GM23338 (cell line): ENCODE data around the gene TIMM44. TPM values are rescaled to one million over a fixed set of nuclear protein-coding genes. Genes with fewer than 3 reads are reported as not detected.
"Not testable (repeated sequence)": the region's sequence is repeated elsewhere in the genome, so short reads cannot be mapped to it uniquely, and the experiment has no call there.

Source experiments
- ATAC-seq: fragments of 200-7000 bp; cut with Tn5 transposase; 3 replicates; pipeline ENCODE4 v1.9.1; 2020
- DNase-seq: peaks from one replicate; pipeline ENCODE4 v3.0.0-alpha.2; 2015; ENCODE audit warnings: low spot score
- H2AFZ ChIP-seq: fragments of 200-600 bp; sonication (generic); 2 replicates; pipeline ENCODE4 v1.8.0; 2016; ENCODE audit warnings: antibody characterized with exemption, mild to moderate bottlenecking, moderate library complexity
- H3F3A ChIP-seq: fragments of 200-600 bp; sonication (generic); replicated peaks from 2 replicates; pipeline ENCODE4 v1.8.0; 2017; ENCODE audit warnings: antibody characterized with exemption, mixed run types, low read depth
- H3K27ac ChIP-seq: fragments of 200-600 bp; sonication (generic); 2 replicates; pipeline ENCODE4 v1.6.1; 2016; ENCODE audit warnings: low read depth
- H3K27me3 ChIP-seq: fragments of 200-600 bp; sonication (generic); 2 replicates; pipeline ENCODE4 v1.8.0; 2016; ENCODE audit warnings: mild to moderate bottlenecking, mixed run types, moderate library complexity; ENCODE audit not compliant: insufficient read depth
- H3K36me3 ChIP-seq: fragments of 200-600 bp; sonication (generic); 2 replicates; pipeline ENCODE4 v1.8.0; 2016; ENCODE audit warnings: mild to moderate bottlenecking; ENCODE audit not compliant: insufficient read depth
- H3K4me1 ChIP-seq: fragments of 200-600 bp; sonication (generic); 2 replicates; pipeline ENCODE4 v1.8.0; 2016; ENCODE audit warnings: mild to moderate bottlenecking, moderate library complexity; ENCODE audit not compliant: insufficient read depth
- H3K4me2 ChIP-seq: fragments of 200-600 bp; sonication (generic); 2 replicates; pipeline ENCODE4 v1.7.1; 2017; ENCODE audit warnings: mixed run types
- H3K4me3 ChIP-seq: fragments of 200-600 bp; sonication (generic); 2 replicates; pipeline ENCODE4 v1.6.1; 2016; ENCODE audit warnings: mixed run types
- H3K79me2 ChIP-seq: fragments of 200-600 bp; sonication (generic); replicated peaks from 2 replicates; pipeline ENCODE4 v1.8.0; 2017; ENCODE audit warnings: mild to moderate bottlenecking; ENCODE audit not compliant: insufficient read depth
- H3K9me2 ChIP-seq: fragments of 200-600 bp; sonication (generic); 2 replicates; pipeline ENCODE4 v1.8.0; 2017; ENCODE audit not compliant: insufficient read depth
- H4K20me1 ChIP-seq: fragments of 200-600 bp; sonication (generic); replicated peaks from 2 replicates; pipeline ENCODE4 v1.8.0; 2017; ENCODE audit warnings: mild to moderate bottlenecking; ENCODE audit not compliant: insufficient read depth
- H3K27ac Mint-ChIP-seq: 2 replicates; pipeline ENCODE4 v1.8.0; 2020; ENCODE audit warnings: inconsistent platforms, mild to moderate bottlenecking, moderate library complexity, mixed read lengths
- H3K27me3 Mint-ChIP-seq: 3 replicates; pipeline ENCODE4 v1.8.0; 2022; ENCODE audit warnings: low read depth, mild to moderate bottlenecking, moderate library complexity, mixed read lengths, inconsistent platforms; ENCODE audit not compliant: insufficient read depth, poor library complexity
- H3K36me3 Mint-ChIP-seq: 3 replicates; pipeline ENCODE4 v1.8.0; 2021; ENCODE audit warnings: low read depth, mild to moderate bottlenecking, inconsistent platforms, moderate library complexity, mixed read lengths
- H3K4me1 Mint-ChIP-seq: 3 replicates; pipeline ENCODE4 v1.8.0; 2020; ENCODE audit warnings: mild to moderate bottlenecking, inconsistent platforms, mixed read lengths
- H3K4me3 Mint-ChIP-seq: 3 replicates; pipeline ENCODE4 v1.8.0; 2021; ENCODE audit warnings: moderate library complexity, mild to moderate bottlenecking, inconsistent platforms, mixed read lengths
- H3K9me3 Mint-ChIP-seq: 3 replicates; pipeline ENCODE4 v1.8.0; 2020; ENCODE audit warnings: moderate library complexity, mild to moderate bottlenecking, inconsistent platforms, mixed read lengths
- CTCF ChIP-seq, 2 experiments: fragments of 200-600 bp in 1 of 2; sonication (generic) in 1 of 2; conservative IDR thresholded peaks; 2 replicates each; pipeline versions ENCODE4 v1.5.1 to v1.6.1; 2016 to 2017; ENCODE audit warnings: antibody characterized with exemption in 2 of 2, low read depth in 2 of 2, mild to moderate bottlenecking in 2 of 2, moderate library complexity in 1 of 2
- polyA plus RNA-seq: library from polyadenylated mRNA; unstranded; fragments of >200 nt; fragmentation: Nextera tagmentation; extraction: Ambion mirVana; gene quantifications from 2 replicates; pipeline ENCODE4 v1.2.1, GENCODE V29; 2016
- total RNA-seq: library from RNA; depleted of rRNA; stranded (reverse); fragments of >200 nt; shearing (Covaris generic); gene quantifications from 2 replicates; pipeline ENCODE4 v1.2.3, GENCODE V29; 2014
- TF ChIP-seq, protein P1 (sequence below): fragments of 250-450 bp; sonication (Bioruptor Pico); IDR thresholded peaks from 2 replicates; pipeline ENCODE4 v1.5.0; 2020; ENCODE audit warnings: mild to moderate bottlenecking, moderate library complexity

TIMM44 gene
- total and polyA plus RNA-seq, 2 experiments from 2014 or later, result 125 to 128 TPM

GRCh38 chr19:7918615-7919421 lies 24.6 kb downstream of the TIMM44 start (continued):
- TF ChIP-seq, protein P1, sequence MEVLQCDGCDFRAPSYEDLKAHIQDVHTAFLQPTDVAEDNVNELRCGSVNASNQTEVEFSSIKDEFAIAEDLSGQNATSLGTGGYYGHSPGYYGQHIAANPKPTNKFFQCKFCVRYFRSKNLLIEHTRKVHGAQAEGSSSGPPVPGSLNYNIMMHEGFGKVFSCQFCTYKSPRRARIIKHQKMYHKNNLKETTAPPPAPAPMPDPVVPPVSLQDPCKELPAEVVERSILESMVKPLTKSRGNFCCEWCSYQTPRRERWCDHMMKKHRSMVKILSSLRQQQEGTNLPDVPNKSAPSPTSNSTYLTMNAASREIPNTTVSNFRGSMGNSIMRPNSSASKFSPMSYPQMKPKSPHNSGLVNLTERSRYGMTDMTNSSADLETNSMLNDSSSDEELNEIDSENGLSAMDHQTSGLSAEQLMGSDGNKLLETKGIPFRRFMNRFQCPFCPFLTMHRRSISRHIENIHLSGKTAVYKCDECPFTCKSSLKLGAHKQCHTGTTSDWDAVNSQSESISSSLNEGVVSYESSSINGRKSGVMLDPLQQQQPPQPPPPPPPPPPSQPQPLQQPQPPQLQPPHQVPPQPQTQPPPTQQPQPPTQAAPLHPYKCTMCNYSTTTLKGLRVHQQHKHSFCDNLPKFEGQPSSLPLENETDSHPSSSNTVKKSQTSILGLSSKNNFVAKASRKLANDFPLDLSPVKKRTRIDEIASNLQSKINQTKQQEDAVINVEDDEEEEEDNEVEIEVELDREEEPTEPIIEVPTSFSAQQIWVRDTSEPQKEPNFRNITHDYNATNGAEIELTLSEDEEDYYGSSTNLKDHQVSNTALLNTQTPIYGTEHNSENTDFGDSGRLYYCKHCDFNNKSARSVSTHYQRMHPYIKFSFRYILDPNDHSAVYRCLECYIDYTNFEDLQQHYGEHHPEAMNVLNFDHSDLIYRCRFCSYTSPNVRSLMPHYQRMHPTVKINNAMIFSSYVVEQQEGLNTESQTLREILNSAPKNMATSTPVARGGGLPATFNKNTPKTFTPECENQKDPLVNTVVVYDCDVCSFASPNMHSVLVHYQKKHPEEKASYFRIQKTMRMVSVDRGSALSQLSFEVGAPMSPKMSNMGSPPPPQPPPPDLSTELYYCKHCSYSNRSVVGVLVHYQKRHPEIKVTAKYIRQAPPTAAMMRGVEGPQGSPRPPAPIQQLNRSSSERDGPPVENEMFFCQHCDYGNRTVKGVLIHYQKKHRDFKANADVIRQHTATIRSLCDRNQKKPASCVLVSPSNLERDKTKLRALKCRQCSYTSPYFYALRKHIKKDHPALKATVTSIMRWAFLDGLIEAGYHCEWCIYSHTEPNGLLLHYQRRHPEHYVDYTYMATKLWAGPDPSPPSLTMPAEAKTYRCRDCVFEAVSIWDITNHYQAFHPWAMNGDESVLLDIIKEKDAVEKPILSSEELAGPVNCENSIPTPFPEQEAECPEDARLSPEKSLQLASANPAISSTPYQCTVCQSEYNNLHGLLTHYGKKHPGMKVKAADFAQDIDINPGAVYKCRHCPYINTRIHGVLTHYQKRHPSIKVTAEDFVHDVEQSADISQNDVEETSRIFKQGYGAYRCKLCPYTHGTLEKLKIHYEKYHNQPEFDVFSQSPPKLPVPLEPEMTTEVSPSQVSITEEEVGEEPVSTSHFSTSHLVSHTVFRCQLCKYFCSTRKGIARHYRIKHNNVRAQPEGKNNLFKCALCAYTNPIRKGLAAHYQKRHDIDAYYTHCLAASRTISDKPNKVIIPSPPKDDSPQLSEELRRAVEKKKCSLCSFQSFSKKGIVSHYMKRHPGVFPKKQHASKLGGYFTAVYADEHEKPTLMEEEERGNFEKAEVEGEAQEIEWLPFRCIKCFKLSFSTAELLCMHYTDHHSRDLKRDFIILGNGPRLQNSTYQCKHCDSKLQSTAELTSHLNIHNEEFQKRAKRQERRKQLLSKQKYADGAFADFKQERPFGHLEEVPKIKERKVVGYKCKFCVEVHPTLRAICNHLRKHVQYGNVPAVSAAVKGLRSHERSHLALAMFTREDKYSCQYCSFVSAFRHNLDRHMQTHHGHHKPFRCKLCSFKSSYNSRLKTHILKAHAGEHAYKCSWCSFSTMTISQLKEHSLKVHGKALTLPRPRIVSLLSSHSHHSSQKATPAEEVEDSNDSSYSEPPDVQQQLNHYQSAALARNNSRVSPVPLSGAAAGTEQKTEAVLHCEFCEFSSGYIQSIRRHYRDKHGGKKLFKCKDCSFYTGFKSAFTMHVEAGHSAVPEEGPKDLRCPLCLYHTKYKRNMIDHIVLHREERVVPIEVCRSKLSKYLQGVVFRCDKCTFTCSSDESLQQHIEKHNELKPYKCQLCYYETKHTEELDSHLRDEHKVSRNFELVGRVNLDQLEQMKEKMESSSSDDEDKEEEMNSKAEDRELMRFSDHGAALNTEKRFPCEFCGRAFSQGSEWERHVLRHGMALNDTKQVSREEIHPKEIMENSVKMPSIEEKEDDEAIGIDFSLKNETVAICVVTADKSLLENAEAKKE, result no peak

DNA sequence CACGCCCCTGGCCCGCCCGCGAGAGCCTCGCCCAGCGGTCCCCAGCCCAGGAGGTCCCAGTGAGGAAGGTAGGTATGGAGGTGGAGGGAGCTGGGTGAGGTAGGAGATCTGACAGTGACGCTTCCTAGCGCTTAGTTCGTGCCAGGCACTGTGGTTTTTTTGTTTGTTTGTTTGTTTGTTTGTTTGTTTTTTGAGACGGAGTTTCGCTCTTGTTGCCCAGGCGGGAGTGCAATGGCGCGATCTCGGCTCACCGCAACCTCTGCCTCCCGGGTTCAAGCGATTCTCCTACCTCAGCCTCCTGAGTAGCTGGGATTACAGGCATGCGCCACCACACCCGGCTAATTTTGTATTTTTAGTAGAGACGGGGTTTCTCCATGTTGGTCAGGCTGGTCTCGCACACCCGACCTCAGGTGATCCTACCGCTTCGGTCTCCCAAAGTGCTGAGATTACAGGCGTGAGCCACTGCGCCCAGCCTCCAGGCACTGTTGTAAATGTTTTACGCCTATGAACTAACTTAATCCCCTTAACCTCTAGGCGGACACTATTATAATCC lies 25.3 kb downstream of the TIMM44 start:
- H4K20me1 ChIP-seq, H3K9me2 ChIP-seq, H3K36me3 Mint-ChIP-seq, H3K9me3 Mint-ChIP-seq, DNase-seq, ATAC-seq, H3K36me3 ChIP-seq, H3K4me1 ChIP-seq, H3K79me2 ChIP-seq, H3K27ac ChIP-seq, H3K27ac Mint-ChIP-seq: not testable (repeated sequence)
- Mint-ChIP-seq H3K4me1 (peaks cover 15% of the 10 kb centered on the region), H3K27me3 (peaks cover 49% of the 10 kb centered on the region), H3K4me3 (peak overlapping the region; percentile 67)
- H3K4me2 ChIP-seq, result peak overlapping the region; percentile 91
- H3F3A ChIP-seq, result peaks cover 26% of the 10 kb centered on the region
- TF ChIP-seq CTCF (conservative IDR thresholded peaks at IDR 0.05; ENCODE audit: low read depth in 2 of 2), result peak in 1 of 2 experiments; percentile 5; a peak in 1 of 4 replicates
- peak overlapping the region; percentile 64 for H3K4me3 ChIP-seq
- peak overlapping the region; percentile 86 for H2AFZ ChIP-seq
- H3K27me3 ChIP-seq, result peaks cover 57% of the 10 kb centered on the region
